ENCODE measurements around the gene CLRN3. TPM values are rescaled to one million over a fixed set of nuclear protein-coding genes. Genes with fewer than 3 reads are reported as not detected.
A peak's percentile ranks its signal among the peaks of the same experiment; 100 is the strongest.

CLRN3 gene
- total and polyA plus RNA-seq, 4 donors = 0.10 to 0.12 TPM; not detected in 2

DNA sequence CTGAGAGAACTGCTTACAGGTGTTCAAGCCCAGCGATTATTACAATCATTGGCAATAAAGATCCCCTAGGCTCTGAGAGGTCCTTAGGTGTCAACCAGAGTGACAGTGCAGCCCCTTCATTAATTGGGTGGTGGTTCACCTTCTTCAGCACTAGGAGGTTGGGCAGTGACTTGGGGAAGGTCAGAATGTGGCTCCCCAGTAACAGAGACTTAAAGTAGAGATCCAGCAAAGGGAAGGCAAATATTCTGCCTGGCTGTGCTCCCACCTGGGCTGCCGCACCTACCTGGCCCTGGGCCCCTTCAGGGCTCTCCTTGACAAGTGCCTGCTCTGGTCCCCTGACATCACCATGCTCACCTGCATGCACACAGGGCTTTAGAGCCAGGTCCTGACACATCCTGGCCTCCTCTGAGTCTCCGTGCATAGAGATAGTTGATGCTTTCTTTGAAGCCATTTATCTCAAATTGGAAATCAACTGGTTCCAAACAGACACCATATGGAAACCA lies 1.9 kb downstream of the CLRN3 start:
- H3K9ac ChIP-seq (ENCODE audit: insufficient read depth in 1 of 2, low read length in 2 of 2) = no peak overlapping the region
- WGBS, 2 donors = 92% methylated on average over 3 of the region's 3 CpGs
- DNase-seq = no peak

DNA sequence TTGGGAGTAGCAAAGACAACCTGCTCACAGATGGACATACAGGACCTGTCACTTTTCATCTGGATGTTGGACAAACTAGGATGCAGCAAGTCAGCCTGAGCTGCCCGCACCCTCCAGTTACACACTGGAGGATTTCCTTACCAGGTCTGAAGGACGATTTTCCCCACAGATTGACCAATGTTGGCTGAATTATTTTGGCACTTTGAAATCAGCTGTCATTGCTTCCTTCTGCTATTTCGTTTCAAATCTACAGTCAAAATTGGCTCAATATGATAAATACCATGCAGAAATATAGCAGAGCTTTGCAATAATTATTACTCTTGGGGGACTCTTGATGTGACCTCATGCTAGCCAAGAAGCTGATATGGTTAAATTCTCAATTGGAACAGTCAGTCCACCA lies 2.5 kb downstream of the CLRN3 start:
- Histone ChIP-seq H3K27ac (ENCODE audit: low read depth in 1 of 2, low read length in 1 of 2) (no peak overlapping the region), H3K9ac (ENCODE audit: insufficient read depth in 1 of 2, low read length in 2 of 2) (no peak overlapping the region), H3K27me3 (ENCODE audit: control insufficient read depth in 3 of 3, insufficient read depth in 3 of 3, low read length in 2 of 3) (peaks cover 0 to 2% (median 0%) of the 10 kb centered on the region in 3 donors), H3K4me3 (no peak overlapping the region), H3K4me1 (ENCODE audit: control insufficient read depth in 5 of 5, insufficient read depth in 5 of 5, low read length in 5 of 5) (peaks cover 0 to 4% (median 0%) of the 10 kb centered on the region in 5 donors), H3K9me3 (ENCODE audit: control insufficient read depth in 4 of 4, insufficient read depth in 3 of 4, low read length in 3 of 4) (no peaks in the 10 kb centered on the region), H3K36me3 (ENCODE audit: control insufficient read depth in 4 of 4, insufficient read depth in 4 of 4, low read length in 4 of 4) (no peaks in the 10 kb centered on the region)
- TF ChIP-seq, protein P1, sequence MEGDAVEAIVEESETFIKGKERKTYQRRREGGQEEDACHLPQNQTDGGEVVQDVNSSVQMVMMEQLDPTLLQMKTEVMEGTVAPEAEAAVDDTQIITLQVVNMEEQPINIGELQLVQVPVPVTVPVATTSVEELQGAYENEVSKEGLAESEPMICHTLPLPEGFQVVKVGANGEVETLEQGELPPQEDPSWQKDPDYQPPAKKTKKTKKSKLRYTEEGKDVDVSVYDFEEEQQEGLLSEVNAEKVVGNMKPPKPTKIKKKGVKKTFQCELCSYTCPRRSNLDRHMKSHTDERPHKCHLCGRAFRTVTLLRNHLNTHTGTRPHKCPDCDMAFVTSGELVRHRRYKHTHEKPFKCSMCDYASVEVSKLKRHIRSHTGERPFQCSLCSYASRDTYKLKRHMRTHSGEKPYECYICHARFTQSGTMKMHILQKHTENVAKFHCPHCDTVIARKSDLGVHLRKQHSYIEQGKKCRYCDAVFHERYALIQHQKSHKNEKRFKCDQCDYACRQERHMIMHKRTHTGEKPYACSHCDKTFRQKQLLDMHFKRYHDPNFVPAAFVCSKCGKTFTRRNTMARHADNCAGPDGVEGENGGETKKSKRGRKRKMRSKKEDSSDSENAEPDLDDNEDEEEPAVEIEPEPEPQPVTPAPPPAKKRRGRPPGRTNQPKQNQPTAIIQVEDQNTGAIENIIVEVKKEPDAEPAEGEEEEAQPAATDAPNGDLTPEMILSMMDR (IDR thresholded peaks at IDR 0.05; ENCODE audit: control extremely low read depth, extremely low read depth) = no peak
- DNase-seq (no peak), ATAC-seq (ENCODE audit: insufficient read depth, low FRiP score) (no peak)
- 38 to 51% methylated on average over 3 of the region's 3 CpGs for WGBS, 2 donors

More for the DNA sequence above, 1.9 kb downstream of the CLRN3 start:
- Histone ChIP-seq H3K9me3 (ENCODE audit: control insufficient read depth in 4 of 4, insufficient read depth in 3 of 4, low read length in 3 of 4) (no peaks in the 10 kb centered on the region), H3K4me3 (no peak overlapping the region), H3K27me3 (ENCODE audit: control insufficient read depth in 3 of 3, insufficient read depth in 3 of 3, low read length in 2 of 3) (peaks cover 0 to 2% (median 0%) of the 10 kb centered on the region in 3 donors), H3K36me3 (ENCODE audit: control insufficient read depth in 4 of 4, insufficient read depth in 4 of 4, low read length in 4 of 4) (no peaks in the 10 kb centered on the region), H3K4me1 (ENCODE audit: control insufficient read depth in 5 of 5, insufficient read depth in 5 of 5, low read length in 5 of 5) (peaks cover 0 to 4% (median 0%) of the 10 kb centered on the region in 5 donors), H3K27ac (ENCODE audit: low read depth in 1 of 2, low read length in 1 of 2) (no peak overlapping the region)
- TF ChIP-seq, protein P1 (IDR thresholded peaks at IDR 0.05; ENCODE audit: control extremely low read depth, extremely low read depth) = no peak
- ATAC-seq (ENCODE audit: insufficient read depth, low FRiP score) = no peak

DNA sequence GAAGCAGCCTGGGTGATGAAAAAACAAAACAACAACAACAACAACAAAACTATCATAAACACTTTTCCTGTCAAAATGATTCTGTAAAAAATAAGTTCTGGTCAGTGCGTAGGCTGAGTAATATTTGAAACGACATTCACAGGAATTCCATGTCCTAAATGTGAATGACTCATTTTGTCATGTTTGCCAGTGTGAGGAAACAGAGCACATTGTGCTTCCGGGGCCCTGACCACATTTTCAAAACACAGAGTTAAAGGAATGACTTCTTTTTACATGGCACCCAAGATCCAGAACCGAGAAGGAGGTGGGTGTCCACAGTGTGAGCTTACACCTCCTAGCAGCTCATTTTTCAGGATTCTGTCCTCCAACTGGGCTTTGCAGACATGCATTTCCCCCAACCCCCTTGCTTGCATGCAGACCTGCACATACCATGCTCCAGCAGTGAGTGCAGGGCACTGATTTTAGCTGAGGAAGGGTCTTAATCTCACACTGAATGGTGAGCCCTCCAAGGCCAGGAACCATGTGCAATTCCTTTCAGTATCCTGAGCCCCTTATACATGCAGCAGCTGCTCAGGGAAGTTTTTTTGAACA lies 3.0 kb downstream of the CLRN3 start:
- no peak for DNase-seq
- H3K9ac ChIP-seq (ENCODE audit: insufficient read depth in 1 of 2, low read length in 2 of 2) = no peak overlapping the region
- no peak overlapping the region for H3K27ac ChIP-seq (ENCODE audit: low read depth in 1 of 2, low read length in 1 of 2)
- ATAC-seq (ENCODE audit: insufficient read depth, low FRiP score) = peak; percentile 79
- no peak overlapping the region for H3K4me3 ChIP-seq
- no peaks in the 10 kb centered on the region for H3K36me3 ChIP-seq (ENCODE audit: control insufficient read depth in 4 of 4, insufficient read depth in 4 of 4, low read length in 4 of 4)
- peaks cover 0 to 4% (median 0%) of the 10 kb centered on the region in 5 donors for H3K4me1 ChIP-seq (ENCODE audit: control insufficient read depth in 5 of 5, insufficient read depth in 5 of 5, low read length in 5 of 5)
- H3K9me3 ChIP-seq (ENCODE audit: control insufficient read depth in 4 of 4, insufficient read depth in 3 of 4, low read length in 3 of 4) = no peaks in the 10 kb centered on the region
- WGBS, 2 donors = 25 to 41% methylated on average over 4 of the region's 4 CpGs
- peaks cover 0 to 2% (median 0%) of the 10 kb centered on the region in 3 donors for H3K27me3 ChIP-seq (ENCODE audit: control insufficient read depth in 3 of 3, insufficient read depth in 3 of 3, low read length in 2 of 3)
- TF ChIP-seq, protein P1 (IDR thresholded peaks at IDR 0.05; ENCODE audit: control extremely low read depth, extremely low read depth) = no peak

Data from lung (tissue), 12 donors.